Nephron (organoid): ENCODE results near the gene SLC38A11.

Experiments used
- H3K27ac Mint-ChIP-seq, 3 experiments: 2 replicates each; pipeline ENCODE4 v1.8.0; 2020; ENCODE audit warnings: mixed read lengths in 3 of 3, mild to moderate bottlenecking in 2 of 3, moderate library complexity in 1 of 3
- H3K27me3 Mint-ChIP-seq: 2 replicates; pipeline ENCODE4 v1.8.0; 2021; ENCODE audit warnings: low read depth, mild to moderate bottlenecking, moderate library complexity, mixed read lengths
- H3K36me3 Mint-ChIP-seq: 2 replicates; pipeline ENCODE4 v1.8.0; 2020; ENCODE audit warnings: low read depth, mixed read lengths
- H3K4me1 Mint-ChIP-seq: 2 replicates; pipeline ENCODE4 v1.8.0; 2020; ENCODE audit warnings: mixed read lengths
- H3K4me3 Mint-ChIP-seq, 3 experiments: 2 replicates each; pipeline ENCODE4 v1.8.0; 2020; ENCODE audit warnings: mild to moderate bottlenecking in 3 of 3, mixed read lengths in 3 of 3, moderate library complexity in 2 of 3
- H3K9me3 Mint-ChIP-seq: 2 replicates; pipeline ENCODE4 v1.8.0; 2020; ENCODE audit warnings: mixed read lengths
- TF ChIP-seq, protein P1 (sequence below), 3 experiments: fragments of 200-600 bp; sonication (generic); IDR thresholded peaks; one replicate each; pipeline ENCODE4 v1.5.0; 2021; ENCODE audit warnings: antibody characterized with exemption in 3 of 3; ENCODE audit not compliant: unreplicated experiment in 3 of 3

SLC38A11 gene

DNA sequence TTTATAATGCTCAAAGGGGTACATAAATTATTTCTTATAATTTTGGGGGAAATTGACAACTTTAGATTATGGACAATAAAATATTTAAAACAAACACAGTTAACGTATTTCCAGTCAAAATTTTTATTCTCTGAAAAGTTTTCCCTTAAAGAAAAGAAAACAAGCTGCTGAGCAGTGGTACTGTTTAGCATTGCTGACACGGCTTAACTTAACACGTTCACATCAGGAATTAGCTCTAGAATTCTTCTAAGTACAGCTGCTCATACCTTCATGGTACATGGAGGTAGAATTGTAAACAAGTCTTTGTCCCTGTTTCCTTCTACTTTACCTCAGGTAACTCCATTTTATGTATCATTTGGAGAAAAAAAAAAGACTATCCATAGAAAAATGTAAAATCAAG is 2.0 kb downstream of the SLC38A11 start:
- Mint-ChIP-seq H3K27ac (no peak overlapping the region), H3K27me3 (peaks cover 11% of the 10 kb centered on the region)

DNA sequence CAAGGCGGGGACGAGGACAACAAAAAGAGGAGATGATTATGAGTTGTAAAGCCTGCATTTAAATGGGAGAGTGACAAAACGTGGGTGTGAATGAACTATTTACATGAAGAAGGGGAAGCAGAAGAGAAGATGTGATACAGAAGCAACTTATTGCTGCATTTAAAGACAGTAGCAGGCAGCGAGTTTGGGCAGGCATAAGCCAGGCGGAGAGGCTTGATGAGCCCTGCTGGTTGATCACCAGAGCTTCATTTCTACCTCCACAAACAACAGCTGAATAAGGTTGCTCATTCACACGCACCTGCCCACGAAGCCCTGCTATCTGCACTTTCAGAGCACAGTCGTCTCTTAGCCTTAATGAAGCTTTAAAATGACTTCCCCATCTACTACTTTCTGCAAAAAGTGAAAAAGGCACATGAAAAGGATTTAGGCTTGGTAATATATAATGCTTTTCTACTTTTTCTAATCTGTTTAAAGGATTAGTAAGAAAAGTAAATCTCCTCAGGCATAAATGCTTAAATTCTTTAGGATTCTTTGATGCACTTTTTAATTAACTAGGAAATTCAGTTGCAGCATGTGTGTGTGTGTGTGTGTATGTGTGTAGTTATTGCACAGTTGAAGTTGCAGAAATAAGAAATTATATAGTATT is 3.1 kb downstream of the SLC38A11 start:
- Mint-ChIP-seq H3K36me3 (no peaks in the 10 kb centered on the region), H3K27me3 (peaks cover 13% of the 10 kb centered on the region), H3K27ac (no peak overlapping the region), H3K9me3 (no peaks in the 10 kb centered on the region), H3K4me3 (no peak overlapping the region), H3K4me1 (no peaks in the 10 kb centered on the region)
- TF ChIP-seq, protein P1, sequence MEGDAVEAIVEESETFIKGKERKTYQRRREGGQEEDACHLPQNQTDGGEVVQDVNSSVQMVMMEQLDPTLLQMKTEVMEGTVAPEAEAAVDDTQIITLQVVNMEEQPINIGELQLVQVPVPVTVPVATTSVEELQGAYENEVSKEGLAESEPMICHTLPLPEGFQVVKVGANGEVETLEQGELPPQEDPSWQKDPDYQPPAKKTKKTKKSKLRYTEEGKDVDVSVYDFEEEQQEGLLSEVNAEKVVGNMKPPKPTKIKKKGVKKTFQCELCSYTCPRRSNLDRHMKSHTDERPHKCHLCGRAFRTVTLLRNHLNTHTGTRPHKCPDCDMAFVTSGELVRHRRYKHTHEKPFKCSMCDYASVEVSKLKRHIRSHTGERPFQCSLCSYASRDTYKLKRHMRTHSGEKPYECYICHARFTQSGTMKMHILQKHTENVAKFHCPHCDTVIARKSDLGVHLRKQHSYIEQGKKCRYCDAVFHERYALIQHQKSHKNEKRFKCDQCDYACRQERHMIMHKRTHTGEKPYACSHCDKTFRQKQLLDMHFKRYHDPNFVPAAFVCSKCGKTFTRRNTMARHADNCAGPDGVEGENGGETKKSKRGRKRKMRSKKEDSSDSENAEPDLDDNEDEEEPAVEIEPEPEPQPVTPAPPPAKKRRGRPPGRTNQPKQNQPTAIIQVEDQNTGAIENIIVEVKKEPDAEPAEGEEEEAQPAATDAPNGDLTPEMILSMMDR (IDR thresholded peaks at IDR 0.05; ENCODE audit: unreplicated experiment in 3 of 3) = no peak

More for the DNA sequence above, 2.0 kb downstream of the SLC38A11 start:
- no peak overlapping the region for H3K4me3 Mint-ChIP-seq
- H3K9me3 Mint-ChIP-seq = no peaks in the 10 kb centered on the region
- no peaks in the 10 kb centered on the region for H3K4me1 Mint-ChIP-seq
- H3K36me3 Mint-ChIP-seq = no peaks in the 10 kb centered on the region
- TF ChIP-seq, protein P1 (IDR thresholded peaks at IDR 0.05; ENCODE audit: unreplicated experiment in 3 of 3) = no peak

DNA sequence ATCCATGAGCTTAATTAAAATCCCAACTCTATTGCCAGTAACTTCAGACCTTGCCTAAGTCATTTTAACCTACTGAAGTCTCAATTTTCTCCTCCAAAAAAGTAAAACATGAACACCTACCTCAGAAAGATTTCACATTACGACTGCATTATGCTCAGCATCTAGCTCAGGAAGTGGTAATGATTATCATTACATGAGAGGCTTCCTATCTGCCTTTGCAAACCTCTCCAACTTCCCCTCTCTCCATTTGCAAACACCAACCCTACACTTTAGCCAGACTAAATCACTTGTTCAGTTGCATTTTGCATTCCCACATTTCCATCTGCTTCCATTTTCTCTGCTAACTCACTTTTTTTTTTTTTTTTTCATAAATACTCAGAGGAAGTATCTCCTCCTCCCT is 6.8 kb downstream of the SLC38A11 start:
- Mint-ChIP-seq H3K36me3 (no peaks in the 10 kb centered on the region), H3K27me3 (peaks cover 10% of the 10 kb centered on the region), H3K27ac (no peak overlapping the region), H3K9me3 (peaks cover 2% of the 10 kb centered on the region), H3K4me1 (no peaks in the 10 kb centered on the region), H3K4me3 (no peak overlapping the region)
- TF ChIP-seq, protein P1 (IDR thresholded peaks at IDR 0.05; ENCODE audit: unreplicated experiment in 3 of 3) = no peak

DNA sequence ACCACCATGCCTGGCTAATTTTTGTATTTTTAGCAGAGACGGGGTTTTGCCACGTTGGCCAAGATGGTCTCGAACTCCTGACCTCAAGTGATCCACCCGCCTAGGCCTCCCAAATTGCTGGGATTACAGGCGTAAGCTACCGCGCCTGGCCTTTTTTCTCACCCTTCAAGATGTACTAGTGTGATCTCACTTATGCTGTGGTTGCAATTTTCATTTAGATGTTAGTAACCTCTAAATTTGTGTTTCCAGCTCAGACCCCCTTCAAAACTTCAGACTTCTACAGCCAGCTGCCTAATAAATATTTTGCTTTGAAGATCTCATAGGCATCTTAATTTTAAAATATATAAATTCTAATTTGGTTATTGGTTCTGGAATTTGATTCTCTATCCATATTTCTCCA is 8.0 kb downstream of the SLC38A11 start:
- Mint-ChIP-seq H3K36me3 (no peaks in the 10 kb centered on the region), H3K9me3 (peaks cover 2% of the 10 kb centered on the region), H3K27ac (no peak overlapping the region), H3K4me3 (no peak overlapping the region), H3K27me3 (peaks cover 10% of the 10 kb centered on the region), H3K4me1 (no peaks in the 10 kb centered on the region)
- TF ChIP-seq, protein P1 (IDR thresholded peaks at IDR 0.05; ENCODE audit: unreplicated experiment in 3 of 3) = no peak

DNA sequence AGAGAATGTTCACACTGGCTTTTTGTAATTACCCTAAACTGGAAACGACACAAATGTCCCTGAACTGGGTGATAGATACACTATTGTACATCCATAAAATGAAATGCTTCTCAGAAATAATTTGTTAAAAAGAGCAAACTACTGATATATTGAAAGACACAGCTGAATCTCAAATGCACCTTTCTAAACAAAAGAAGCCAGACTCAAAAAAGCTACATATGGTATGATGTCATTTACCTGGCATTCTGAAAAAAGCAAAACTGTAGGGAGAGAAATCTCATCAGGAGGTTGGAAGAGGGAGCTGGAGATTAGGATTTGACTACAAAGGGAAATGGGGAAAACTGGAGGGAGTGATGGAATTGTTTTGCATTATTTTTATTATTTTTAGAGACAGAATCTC is 12.0 kb downstream of the SLC38A11 start:
- Mint-ChIP-seq H3K27me3 (peaks cover 4% of the 10 kb centered on the region), H3K4me1 (no peaks in the 10 kb centered on the region), H3K9me3 (peaks cover 2% of the 10 kb centered on the region), H3K4me3 (no peak overlapping the region), H3K27ac (no peak overlapping the region), H3K36me3 (no peaks in the 10 kb centered on the region)
- TF ChIP-seq, protein P1 (IDR thresholded peaks at IDR 0.05; ENCODE audit: unreplicated experiment in 3 of 3) = no peak

DNA sequence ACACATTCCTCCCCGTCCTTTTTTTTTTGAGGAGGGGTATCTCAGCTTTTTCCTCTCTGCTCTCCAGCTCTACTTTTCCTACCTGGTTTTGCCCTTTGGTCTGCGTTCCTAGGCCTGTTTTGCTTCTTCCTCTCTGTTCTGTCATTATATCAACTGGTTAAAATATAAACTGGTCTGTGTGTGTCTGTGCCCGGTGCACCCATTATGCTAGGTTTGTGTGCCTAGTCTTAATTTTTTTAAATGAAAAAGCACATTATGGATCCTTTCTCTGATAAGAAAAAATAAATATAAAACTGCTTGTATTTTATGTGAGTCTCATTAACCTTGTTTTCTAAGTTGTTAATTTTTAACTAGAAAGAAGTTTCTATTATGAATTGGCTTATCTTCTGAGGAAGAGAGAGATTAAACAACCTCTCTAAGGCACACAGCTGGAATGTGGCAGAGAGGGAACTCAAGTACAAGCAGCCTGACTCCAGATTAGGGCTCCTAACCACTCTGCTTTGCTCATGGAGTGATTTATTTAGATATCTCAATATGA is 17.4 kb downstream of the SLC38A11 start:
- Mint-ChIP-seq H3K4me3 (peak overlapping the region in 1 of 3 experiments; percentile 28), H3K9me3 (no peaks in the 10 kb centered on the region), H3K27me3 (peaks cover 3% of the 10 kb centered on the region), H3K27ac (peak overlapping the region; percentile 87 to 91 (median 91)), H3K36me3 (no peaks in the 10 kb centered on the region), H3K4me1 (peaks cover 12% of the 10 kb centered on the region)
- TF ChIP-seq, protein P1 (IDR thresholded peaks at IDR 0.05; ENCODE audit: unreplicated experiment in 3 of 3) = no peak
